Transverse colon (tissue), 4 donors: ENCODE measurements around the gene MARS1. TPM values are rescaled to one million over a fixed set of nuclear protein-coding genes. Genes with fewer than 3 reads are reported as not detected.

ENCODE experiments used
- DNase-seq: peaks from one replicate; pipeline ENCODE4 v3.0.0-alpha.2; 2019
- H3K27ac ChIP-seq, 4 donors: fragments of 200-600 bp; sonication (generic); 2 replicates each; pipeline ENCODE4 v1.5.1; 2016 to 2018; ENCODE audit warnings: inconsistent platforms in 4 of 4
- H3K27me3 ChIP-seq: fragments of 200-600 bp; sonication (generic); 2 replicates; pipeline ENCODE4 v1.5.1; 2017; ENCODE audit warnings: inconsistent platforms
- H3K36me3 ChIP-seq, 4 donors: fragments of 200-600 bp; sonication (generic); 2 replicates each; pipeline ENCODE4 v1.5.1; 2017 to 2019; ENCODE audit warnings: inconsistent platforms in 4 of 4
- H3K4me1 ChIP-seq, 4 donors: fragments of 200-600 bp; sonication (generic); 2 replicates each; pipeline ENCODE4 v1.5.1; 2017 to 2020; ENCODE audit warnings: inconsistent platforms in 4 of 4
- H3K4me3 ChIP-seq, 4 donors: fragments of 200-600 bp; sonication (generic); 1 replicate in 1 of 4; 2 replicates in 3 of 4; pipeline versions ENCODE4 v1.5.1 to v1.6.1; 2017 to 2019; ENCODE audit warnings: inconsistent platforms in 4 of 4
- H3K9me3 ChIP-seq, 2 donors: fragments of 200-600 bp; sonication (generic); 2 replicates each; pipeline ENCODE4 v1.5.1; 2017 to 2019; ENCODE audit warnings: inconsistent platforms in 2 of 2
- CTCF ChIP-seq, 5 experiments: fragments of 200-600 bp in 3 of 5; fragments of 450-650 bp in 2 of 5; sonication (generic) in 3 of 5; IDR thresholded peaks; 1 replicate in 2 of 5; 2 replicates in 3 of 5; pipeline ENCODE4 v1.5.1; 2016 to 2017; ENCODE audit warnings: antibody characterized with exemption in 5 of 5, inconsistent platforms in 3 of 5, mild to moderate bottlenecking in 2 of 5, moderate library complexity in 1 of 5
- EP300 ChIP-seq: sonication (generic); formaldehyde crosslinking; IDR thresholded peaks from one replicate; pipeline ENCODE4 v1.6.1; 2017; ENCODE audit warnings: antibody characterized with exemption, low read depth
- POLR2A ChIP-seq: fragments of 450-650 bp; IDR thresholded peaks from one replicate; pipeline ENCODE4 v1.6.1; 2016; ENCODE audit warnings: antibody characterized with exemption, mild to moderate bottlenecking, moderate library complexity
- POLR2AphosphoS5 ChIP-seq, 3 donors: sonication (generic); formaldehyde crosslinking; IDR thresholded peaks; one replicate each; pipeline ENCODE4 v1.6.1; 2016; ENCODE audit warnings: antibody characterized with exemption in 3 of 3
- WGBS, 2 donors: methylation state at CpG; one replicate each; pipeline ENCODE4 v1.1.5; 2018; ENCODE audit warnings: low coverage in 1 of 2; 5-methylcytosine and 5-hydroxymethylcytosine counted together
- in situ Hi-C, 4 donors: fragments of 200-750 bp; cut with MboI; loops; one replicate each; pipeline versions ENCODE4 v1.15.0 to v1.15.1; 2017; ENCODE audit warnings: low sequenced_read_pairs in 3 of 4, low pct_ligation_motif_present in 1 of 4, low pct_unique_long_range_greater_than_20kb in 1 of 4
- intact Hi-C: fragments of 100-400 bp; cut with DNase I; formaldehyde crosslinking; loops from one replicate; pipeline ENCODE4 v1.15.1; 2023; ENCODE audit warnings: low total_unique reads
- total RNA-seq, 4 donors: library from RNA; depleted of rRNA; stranded (reverse); fragments of >200 nt; gene quantifications; one replicate each; pipeline ENCODE4 v1.1.0, GENCODE V29; 2016

MARS1 gene
- total RNA-seq, 4 donors from 2014 or later: 39.0 to 184 (median 103) TPM

- Histone ChIP-seq H3K4me1 (peaks cover 7 to 46% (median 30%) of the 10 kb centered on the region in 4 donors), H3K9me3 (no peaks in the 10 kb centered on the region), H3K27me3 (no peaks in the 10 kb centered on the region), H3K27ac (peak overlapping the region; percentile 60 to 69 (median 62)), H3K4me3 (no peak overlapping the region), H3K36me3 (no peaks in the 10 kb centered on the region)
- no peak for DNase-seq
- intact Hi-C loops (no loop called here), in situ Hi-C loops (no loop called here)
- TF ChIP-seq CTCF (IDR thresholded peaks at IDR 0.05) (no peak), POLR2A (no peak), POLR2AphosphoS5 (IDR thresholded peaks at IDR 0.05) (no peak), EP300 (no peak)
- WGBS, 2 donors: 44 to 60% methylated on average over 1 to 2 of the region's 2 CpGs
These were observed 53.8 kb downstream of the MARS1 start for GRCh38 chr12:57541717-57542116.

- no peak for DNase-seq
- no peaks in the 10 kb centered on the region for H3K9me3 ChIP-seq
- peaks cover 7 to 50% (median 32%) of the 10 kb centered on the region in 4 donors for H3K4me1 ChIP-seq
- in situ Hi-C loops (no loop called here), intact Hi-C loops (no loop called here)
- peaks cover 10% of the 10 kb centered on the region for H3K27me3 ChIP-seq
- H3K27ac ChIP-seq: no peak overlapping the region
- TF ChIP-seq POLR2A (no peak), POLR2AphosphoS5 (IDR thresholded peaks at IDR 0.05) (no peak), CTCF (IDR thresholded peaks at IDR 0.05) (no peak), EP300 (no peak)
- H3K36me3 ChIP-seq: no peaks in the 10 kb centered on the region
- H3K4me3 ChIP-seq: no peak overlapping the region
- WGBS, 2 donors: 77% methylated on average over 2 of the region's 2 CpGs; no CpG with 5 or more reads in 1 of the 2 donors
These were observed 55.7 kb downstream of the MARS1 start for GRCh38 chr12:57543581-57543980.

GRCh38 chr12:57545809-57546437, 58.1 kb downstream of the MARS1 start:
- H3K4me1 ChIP-seq: peaks cover 7 to 56% (median 39%) of the 10 kb centered on the region in 4 donors
- H3K27me3 ChIP-seq: peaks cover 32% of the 10 kb centered on the region
- H3K36me3 ChIP-seq: no peaks in the 10 kb centered on the region
- DNase-seq: peak; percentile 30
- H3K4me3 ChIP-seq: peak overlapping the region; percentile 80 to 94 (median 92)
- H3K9me3 ChIP-seq: no peaks in the 10 kb centered on the region
- in situ Hi-C loops (no loop called here), intact Hi-C loops (no loop called here)
- 69% methylated on average over 15 of the region's 15 CpGs; no CpG with 5 or more reads in 1 of the 2 donors for WGBS, 2 donors
- peak overlapping the region; percentile 90 to 97 (median 93) for H3K27ac ChIP-seq
- TF ChIP-seq EP300 (no peak), CTCF (IDR thresholded peaks at IDR 0.05) (no peak), POLR2AphosphoS5 (IDR thresholded peaks at IDR 0.05) (no peak), POLR2A (no peak)

GRCh38 chr12:57546438-57547287, 58.8 kb downstream of the MARS1 start, which contains the start of gene DCTN2:
TSS of gene DCTN2 (minus strand) at chr12:57547192. CDS start at chr12:57547063, 129 bp downstream.
- intact Hi-C loops (no loop called here), in situ Hi-C loops (no loop called here)
- DNase-seq: peak; percentile 97
- Histone ChIP-seq H3K4me3 (peak within 1 kb of the TSS; percentile 80 to 94 (median 92)), H3K27me3 (peaks cover 32% of the 10 kb centered on the region), H3K36me3 (no peaks in the 10 kb centered on the region), H3K27ac (peak within 1 kb of the TSS; percentile 90 to 97 (median 93)), H3K9me3 (no peaks in the 10 kb centered on the region), H3K4me1 (peaks cover 7 to 49% (median 32%) of the 10 kb centered on the region in 4 donors)
- WGBS, 2 donors: 1% methylated on average over 40 of the region's 56 CpGs; no CpG with 5 or more reads in 1 of the 2 donors
- TF ChIP-seq EP300 (no peak), CTCF (IDR thresholded peaks at IDR 0.05) (peak in 3 of 5 experiments; percentile 13 to 37 (median 25)), POLR2AphosphoS5 (IDR thresholded peaks at IDR 0.05) (peak in 2 of 3 donors; percentile 71 to 75), POLR2A (peak; percentile 65)
